PC-3 (cell line): ENCODE measurements around the gene ZNF423. TPM values are rescaled to one million over a fixed set of nuclear protein-coding genes. Genes with fewer than 3 reads are reported as not detected.

Source experiments
- ATAC-seq: fragments of 200-7000 bp; cut with Tn5 transposase; 2 replicates; pipeline ENCODE4 v1.9.1; 2020; ENCODE audit warnings: mild to moderate bottlenecking, moderate library complexity
- BruUV-seq: library from RNA; stranded (reverse); fragments of 400-500 nt; replicated peaks from 2 replicates; lab custom pipeline; 2021; lab: Mats Ljungman, UMichigan
- CTCF ChIA-PET: fragments of 300-600 bp; sonication (Branson Sonifier 250); formaldehyde crosslinking; loops from one replicate; lab custom pipeline; 2022; ENCODE audit warnings: antibody characterized with exemption; lab: Charles Lee
- POLR2A ChIA-PET: fragments of 300-600 bp; sonication (Branson Sonifier 250); formaldehyde crosslinking; loops from one replicate; lab custom pipeline; 2022; ENCODE audit warnings: antibody characterized with exemption; ENCODE audit not compliant: unreplicated experiment; lab: Charles Lee
- DNase-seq: peaks from one replicate; pipeline ENCODE4 v3.0.0-alpha.2; 2015
- H2AFZ ChIP-seq: fragments of 300-600 bp; sonication (generic); 2 replicates; pipeline ENCODE4 v1.6.0; 2016; ENCODE audit warnings: antibody characterized with exemption, low read length
- H3F3A ChIP-seq: fragments of 300-600 bp; sonication (generic); one replicate; pipeline ENCODE4 v1.6.0; 2017; ENCODE audit warnings: antibody characterized with exemption, low read length, control low read depth, mild to moderate bottlenecking; ENCODE audit not compliant: unreplicated experiment
- H3K27ac ChIP-seq: fragments of 300-600 bp; sonication (generic); 2 replicates; pipeline ENCODE4 v1.5.1; 2016; ENCODE audit warnings: mild to moderate bottlenecking, low read length
- H3K27me3 ChIP-seq: fragments of 300-600 bp; sonication (generic); 2 replicates; pipeline ENCODE4 v1.6.1; 2016; ENCODE audit warnings: low read length, mixed read lengths
- H3K36me3 ChIP-seq: fragments of 300-600 bp; sonication (generic); 2 replicates; pipeline ENCODE4 v1.6.1; 2016; ENCODE audit warnings: low read depth, mixed run types, low read length, mixed read lengths
- H3K4me1 ChIP-seq: fragments of 300-600 bp; sonication (generic); 2 replicates; pipeline ENCODE4 v1.5.1; 2016; ENCODE audit warnings: low read length; ENCODE audit not compliant: insufficient read depth
- H3K4me2 ChIP-seq: fragments of 300-600 bp; sonication (generic); 2 replicates; pipeline ENCODE4 v1.6.0; 2016; ENCODE audit warnings: low read length
- H3K4me3 ChIP-seq: fragments of 300-600 bp; sonication (generic); 2 replicates; pipeline ENCODE4 v1.5.1; 2016; ENCODE audit warnings: mild to moderate bottlenecking, low read length, mixed read lengths
- H3K79me2 ChIP-seq: fragments of 300-600 bp; sonication (generic); 2 replicates; pipeline ENCODE4 v1.6.1; 2017; ENCODE audit warnings: low read length, mixed read lengths
- H3K9ac ChIP-seq: fragments of 300-600 bp; sonication (generic); 2 replicates; pipeline ENCODE4 v1.6.0; 2016; ENCODE audit warnings: mild to moderate bottlenecking, low read length
- H3K9me2 ChIP-seq: fragments of 300-600 bp; sonication (generic); replicated peaks from 2 replicates; pipeline ENCODE4 v1.6.1; 2016; ENCODE audit warnings: mixed run types, low read length, mixed read lengths
- H3K9me3 ChIP-seq: fragments of 300-600 bp; sonication (generic); 2 replicates; pipeline ENCODE4 v1.6.1; 2016; ENCODE audit warnings: low read length, mixed read lengths
- H4K20me1 ChIP-seq: fragments of 300-600 bp; sonication (generic); 2 replicates; pipeline ENCODE4 v1.6.1; 2016; ENCODE audit warnings: low read length, mixed read lengths
- CTCF ChIP-seq: fragments of 300-600 bp; sonication (generic); conservative IDR thresholded peaks from 2 replicates; pipeline ENCODE4 v1.5.1; 2017; ENCODE audit warnings: antibody characterized with exemption, low read depth, mild to moderate bottlenecking, low read length
- EZH2 ChIP-seq: fragments of 300-600 bp; sonication (generic); IDR thresholded peaks from one replicate; pipeline ENCODE4 v1.6.1; 2017; ENCODE audit warnings: antibody characterized with exemption, mild to moderate bottlenecking, low read length; ENCODE audit not compliant: unreplicated experiment
- EZH2phosphoT487 ChIP-seq: fragments of 300-600 bp; sonication (generic); IDR thresholded peaks from 2 replicates; pipeline ENCODE4 v1.6.1; 2018; ENCODE audit warnings: mild to moderate bottlenecking, antibody characterized with exemption, low read length, borderline replicate concordance
- intact Hi-C: fragments of 100-400 bp; cut with micrococcal nuclease; formaldehyde crosslinking; loops from 2 replicates; pipeline ENCODE4 v1.9.0; 2023
- total RNA-seq: library from RNA; depleted of rRNA; stranded (reverse); fragments of >200 nt; gene quantifications from 2 replicates; pipeline ENCODE4 v1.2.3, GENCODE V29; 2014

Gene ZNF423
- total RNA-seq, 1 experiment from 2014 or later = not detected

- ChIA-PET POLR2A (no interaction called here), CTCF (no interaction called here)
- Histone ChIP-seq H3K4me2 (no peak overlapping the region), H3K4me3 (no peak overlapping the region), H3K9me2 (no peaks in the 10 kb centered on the region), H2AFZ (no peak overlapping the region), H3K36me3 (no peaks in the 10 kb centered on the region; the same call in 1 of the 2 replicates), H3K79me2 (no peaks in the 10 kb centered on the region), H4K20me1 (no peaks in the 10 kb centered on the region), H3K9ac (no peak overlapping the region), H3K27me3 (peaks cover 18% of the 10 kb centered on the region; the same call in 1 of the 2 replicates), H3F3A (no peaks in the 10 kb centered on the region), H3K4me1 (no peaks in the 10 kb centered on the region), H3K9me3 (no peaks in the 10 kb centered on the region), H3K27ac (no peak overlapping the region)
- TF ChIP-seq EZH2phosphoT487 (no peak), EZH2 (no peak), CTCF (no peak)
- intact Hi-C loops = no loop called here
- no peak for ATAC-seq
- BruUV-seq = no TSS peak
- no peak for DNase-seq
These were observed 412.3 kb downstream of the ZNF423 start for GRCh38 chr16:49443576-49443975.

- H3K27me3 ChIP-seq = peaks cover 23% of the 10 kb centered on the region
These were observed 413.1 kb downstream of the ZNF423 start for GRCh38 chr16:49442805-49443204.

GRCh38 chr16:49441366-49441780 is 414.5 kb downstream of the ZNF423 start:
- Histone ChIP-seq H3K4me1 (no peaks in the 10 kb centered on the region), H3K79me2 (no peaks in the 10 kb centered on the region), H3F3A (no peaks in the 10 kb centered on the region), H3K27ac (no peak overlapping the region), H3K9me2 (no peaks in the 10 kb centered on the region), H3K4me2 (no peak overlapping the region), H3K4me3 (no peak overlapping the region), H3K27me3 (peaks cover 37% of the 10 kb centered on the region), H3K36me3 (no peaks in the 10 kb centered on the region; the same call in 1 of the 2 replicates), H3K9me3 (no peaks in the 10 kb centered on the region), H2AFZ (no peak overlapping the region), H4K20me1 (no peaks in the 10 kb centered on the region), H3K9ac (no peak overlapping the region)
- POLR2A ChIA-PET = no interaction called here
- DNase-seq = no peak
- intact Hi-C loops = no loop called here
- no TSS peak for BruUV-seq
- CTCF ChIA-PET = no interaction called here
- no peak for ATAC-seq
- TF ChIP-seq CTCF = no peak
- no peak for TF ChIP-seq EZH2

More at GRCh38 chr16:49442805-49443204, 413.1 kb downstream of the ZNF423 start:
- Histone ChIP-seq H3F3A (no peaks in the 10 kb centered on the region), H3K36me3 (no peaks in the 10 kb centered on the region; the same call in 1 of the 2 replicates), H3K4me2 (no peak overlapping the region), H4K20me1 (no peaks in the 10 kb centered on the region), H2AFZ (no peak overlapping the region), H3K4me3 (no peak overlapping the region), H3K79me2 (no peaks in the 10 kb centered on the region), H3K27ac (no peak overlapping the region), H3K9me3 (no peaks in the 10 kb centered on the region), H3K4me1 (no peaks in the 10 kb centered on the region), H3K9ac (no peak overlapping the region), H3K9me2 (no peaks in the 10 kb centered on the region)
- intact Hi-C loops = no loop called here
- ChIA-PET CTCF (no interaction called here), POLR2A (no interaction called here)
- no peak for ATAC-seq
- BruUV-seq = no TSS peak
- DNase-seq = no peak
- TF ChIP-seq EZH2 = no peak
- no peak for TF ChIP-seq CTCF
